Inferior parietal cortex (tissue), 1 donor: ENCODE results near the gene TMEM62.
A peak's percentile ranks its signal among the peaks of the same experiment; 100 is the strongest.
"Not testable (repeated sequence)": the region's sequence is repeated elsewhere in the genome, so short reads cannot be mapped to it uniquely, and the experiment has no call there.

ENCODE experiments used
- DNase-seq: peaks from one replicate; pipeline ENCODE4 v3.0.0-alpha.2; 2016; ENCODE audit errors: extremely low spot score

TMEM62 gene

GRCh38 chr15:43121863-43122262, 11.5 kb upstream of the TMEM62 start:
- DNase-seq = no peak

- DNase-seq = no peak
Measured at GRCh38 chr15:43125100-43125661, 8.2 kb upstream of the TMEM62 start.

GRCh38 chr15:43126356-43126755, 7.0 kb upstream of the TMEM62 start:
- DNase-seq = no peak

GRCh38 chr15:43127752-43128151, 5.6 kb upstream of the TMEM62 start:
- DNase-seq = no peak

GRCh38 chr15:43128174-43128979, 5.0 kb upstream of the TMEM62 start:
- not testable (repeated sequence) for DNase-seq

GRCh38 chr15:43128980-43129335, 4.4 kb upstream of the TMEM62 start:
- no peak for DNase-seq

GRCh38 chr15:43132830-43133429, 456 bp upstream of the TMEM62 start:
- no peak for DNase-seq

GRCh38 chr15:43134157-43134635, 810 bp downstream of the TMEM62 start:
- peak; percentile 20 for DNase-seq

GRCh38 chr15:43135351-43135750, 2.0 kb downstream of the TMEM62 start:
- no peak for DNase-seq

GRCh38 chr15:43143203-43143941, 10.0 kb downstream of the TMEM62 start:
- no peak for DNase-seq

- DNase-seq = no peak
Measured at GRCh38 chr15:43144512-43144911, 11.1 kb downstream of the TMEM62 start.

GRCh38 chr15:43146184-43146583, 12.8 kb downstream of the TMEM62 start:
- DNase-seq = no peak

GRCh38 chr15:43150191-43150929, 17.0 kb downstream of the TMEM62 start:
- no peak for DNase-seq

- no peak for DNase-seq
Measured at GRCh38 chr15:43151688-43152087, 18.3 kb downstream of the TMEM62 start.

GRCh38 chr15:43153269-43153668, 19.9 kb downstream of the TMEM62 start:
- DNase-seq = no peak

GRCh38 chr15:43165801-43166325, 32.5 kb downstream of the TMEM62 start:
- DNase-seq = no peak

- DNase-seq = not testable (repeated sequence)
Measured at GRCh38 chr15:43167261-43167660, 33.9 kb downstream of the TMEM62 start.

GRCh38 chr15:43168192-43169107, 35.1 kb downstream of the TMEM62 start:
- no peak for DNase-seq

- DNase-seq = no peak
Measured at GRCh38 chr15:43169888-43170287, 36.5 kb downstream of the TMEM62 start.

- DNase-seq = not testable (repeated sequence)
Measured at GRCh38 chr15:43175656-43176309, 42.4 kb downstream of the TMEM62 start.
